Measurements from ENCODE around the gene MLYCD. TPM values are rescaled to one million over a fixed set of nuclear protein-coding genes. Genes with fewer than 3 reads are reported as not detected.

Gene MLYCD
- total RNA-seq, 1 donor: 5.1 TPM

DNA sequence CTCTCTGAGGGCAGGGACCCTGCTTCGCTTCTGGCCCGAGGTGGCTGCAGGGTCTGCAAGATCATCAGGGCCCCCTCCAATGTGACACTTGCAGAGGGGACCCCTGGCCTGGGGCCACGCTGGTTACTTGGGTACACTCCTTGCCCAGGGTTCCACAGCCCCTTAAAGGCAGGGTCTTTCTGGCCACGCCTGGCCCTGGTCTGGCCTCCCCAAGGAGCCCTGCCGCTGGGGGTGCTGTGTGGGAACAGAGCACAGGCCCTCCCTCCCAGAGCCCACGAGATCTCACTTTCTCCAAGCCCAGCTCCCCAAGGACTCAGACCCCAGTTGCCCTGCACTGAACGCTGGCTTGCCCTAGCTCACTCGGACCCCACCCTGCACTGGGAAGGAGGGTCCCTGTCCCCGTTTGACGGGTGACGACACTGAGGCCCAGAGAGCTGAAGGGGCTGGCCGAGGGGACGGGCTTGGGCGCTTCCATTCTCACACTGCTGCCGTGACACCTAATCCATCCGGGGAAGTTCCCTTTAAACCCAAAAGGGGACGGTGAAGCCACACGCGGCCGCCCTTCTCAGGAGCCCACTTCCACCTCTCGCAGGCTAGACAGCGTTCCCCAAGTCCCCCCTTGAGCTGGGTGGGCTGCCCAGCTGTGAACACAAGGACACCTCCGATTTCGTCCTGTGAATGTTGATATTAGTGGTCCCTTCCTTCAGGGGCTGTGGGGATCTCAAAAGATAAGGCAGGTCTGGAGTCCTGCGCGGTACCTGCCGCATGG is 27.2 kb downstream of the MLYCD start:
- H3K27me3 ChIP-seq (ENCODE audit: insufficient read depth, low read length): no peaks in the 10 kb centered on the region
- H3K4me2 ChIP-seq (ENCODE audit: insufficient read depth, low read length): peak overlapping the region; percentile 84
- no peak overlapping the region for H3K27ac ChIP-seq (ENCODE audit: low read depth, low read length)
- no peaks in the 10 kb centered on the region for H3K36me3 ChIP-seq (ENCODE audit: insufficient read depth, low read length)
- peak; percentile 51 for DNase-seq (ENCODE audit: insufficient read length, low spot score, missing footprints)
- TF ChIP-seq, protein P1, sequence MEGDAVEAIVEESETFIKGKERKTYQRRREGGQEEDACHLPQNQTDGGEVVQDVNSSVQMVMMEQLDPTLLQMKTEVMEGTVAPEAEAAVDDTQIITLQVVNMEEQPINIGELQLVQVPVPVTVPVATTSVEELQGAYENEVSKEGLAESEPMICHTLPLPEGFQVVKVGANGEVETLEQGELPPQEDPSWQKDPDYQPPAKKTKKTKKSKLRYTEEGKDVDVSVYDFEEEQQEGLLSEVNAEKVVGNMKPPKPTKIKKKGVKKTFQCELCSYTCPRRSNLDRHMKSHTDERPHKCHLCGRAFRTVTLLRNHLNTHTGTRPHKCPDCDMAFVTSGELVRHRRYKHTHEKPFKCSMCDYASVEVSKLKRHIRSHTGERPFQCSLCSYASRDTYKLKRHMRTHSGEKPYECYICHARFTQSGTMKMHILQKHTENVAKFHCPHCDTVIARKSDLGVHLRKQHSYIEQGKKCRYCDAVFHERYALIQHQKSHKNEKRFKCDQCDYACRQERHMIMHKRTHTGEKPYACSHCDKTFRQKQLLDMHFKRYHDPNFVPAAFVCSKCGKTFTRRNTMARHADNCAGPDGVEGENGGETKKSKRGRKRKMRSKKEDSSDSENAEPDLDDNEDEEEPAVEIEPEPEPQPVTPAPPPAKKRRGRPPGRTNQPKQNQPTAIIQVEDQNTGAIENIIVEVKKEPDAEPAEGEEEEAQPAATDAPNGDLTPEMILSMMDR (IDR thresholded peaks at IDR 0.05; ENCODE audit: extremely low read depth, low read depth, low read length): no peak
- no peak overlapping the region for H2AFZ ChIP-seq (ENCODE audit: low read length)
- H3K4me1 ChIP-seq (ENCODE audit: insufficient read depth, low read length): peaks cover 27% of the 10 kb centered on the region
- H3K79me2 ChIP-seq (ENCODE audit: insufficient read depth, low read length): no peaks in the 10 kb centered on the region
- H3K4me3 ChIP-seq (ENCODE audit: insufficient read depth, low read length): peak overlapping the region; percentile 53
- no peaks in the 10 kb centered on the region for H3K9me3 ChIP-seq (ENCODE audit: low read depth, low read length)
- peaks cover 12% of the 10 kb centered on the region for H4K20me1 ChIP-seq (ENCODE audit: insufficient read depth, low read length)

DNA sequence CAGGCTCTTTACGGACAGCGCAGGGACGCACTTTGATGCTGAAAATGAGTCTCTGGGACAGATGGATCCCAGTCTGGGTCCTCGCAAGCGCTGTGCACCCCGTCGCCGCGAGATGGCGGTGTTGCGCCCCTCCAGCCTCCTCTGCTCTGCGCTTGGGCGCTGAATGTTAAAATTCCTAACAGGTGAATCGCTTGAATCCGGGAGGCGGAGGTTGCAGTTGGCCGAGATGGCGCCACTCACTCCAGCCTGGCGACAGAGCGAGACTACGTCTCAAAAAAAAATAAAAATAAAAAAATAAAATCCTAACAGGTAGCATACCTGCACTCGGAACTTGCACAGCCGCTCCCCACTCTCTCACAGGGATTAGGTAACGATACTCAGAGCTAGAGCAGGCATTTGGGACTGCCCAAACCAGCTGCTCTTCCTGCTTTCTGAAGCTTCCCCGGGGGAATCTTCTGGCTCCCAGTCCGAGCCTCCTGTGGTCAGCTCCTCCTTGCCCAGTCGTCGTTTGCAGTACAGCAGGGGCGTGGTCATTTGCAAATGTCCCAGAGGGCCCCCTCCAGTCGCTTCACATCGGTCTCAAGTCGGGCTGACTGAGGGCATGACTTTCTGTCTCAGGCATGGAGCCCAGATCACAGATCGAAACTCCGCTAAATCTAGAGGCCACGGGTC is 27.9 kb downstream of the MLYCD start:
- Histone ChIP-seq H2AFZ (ENCODE audit: low read length) (no peak overlapping the region), H3K27ac (ENCODE audit: low read depth, low read length) (peak overlapping the region; percentile 33), H4K20me1 (ENCODE audit: insufficient read depth, low read length) (peaks cover 12% of the 10 kb centered on the region), H3K4me2 (ENCODE audit: insufficient read depth, low read length) (peak overlapping the region; percentile 84), H3K4me3 (ENCODE audit: insufficient read depth, low read length) (peak overlapping the region; percentile 60), H3K9me3 (ENCODE audit: low read depth, low read length) (no peaks in the 10 kb centered on the region), H3K4me1 (ENCODE audit: insufficient read depth, low read length) (peaks cover 27% of the 10 kb centered on the region), H3K79me2 (ENCODE audit: insufficient read depth, low read length) (no peaks in the 10 kb centered on the region), H3K36me3 (ENCODE audit: insufficient read depth, low read length) (no peaks in the 10 kb centered on the region), H3K27me3 (ENCODE audit: insufficient read depth, low read length) (no peaks in the 10 kb centered on the region)
- TF ChIP-seq, protein P1 (IDR thresholded peaks at IDR 0.05; ENCODE audit: extremely low read depth, low read depth, low read length): peak; percentile 97
- peak; percentile 98 for DNase-seq (ENCODE audit: insufficient read length, low spot score, missing footprints)

DNA sequence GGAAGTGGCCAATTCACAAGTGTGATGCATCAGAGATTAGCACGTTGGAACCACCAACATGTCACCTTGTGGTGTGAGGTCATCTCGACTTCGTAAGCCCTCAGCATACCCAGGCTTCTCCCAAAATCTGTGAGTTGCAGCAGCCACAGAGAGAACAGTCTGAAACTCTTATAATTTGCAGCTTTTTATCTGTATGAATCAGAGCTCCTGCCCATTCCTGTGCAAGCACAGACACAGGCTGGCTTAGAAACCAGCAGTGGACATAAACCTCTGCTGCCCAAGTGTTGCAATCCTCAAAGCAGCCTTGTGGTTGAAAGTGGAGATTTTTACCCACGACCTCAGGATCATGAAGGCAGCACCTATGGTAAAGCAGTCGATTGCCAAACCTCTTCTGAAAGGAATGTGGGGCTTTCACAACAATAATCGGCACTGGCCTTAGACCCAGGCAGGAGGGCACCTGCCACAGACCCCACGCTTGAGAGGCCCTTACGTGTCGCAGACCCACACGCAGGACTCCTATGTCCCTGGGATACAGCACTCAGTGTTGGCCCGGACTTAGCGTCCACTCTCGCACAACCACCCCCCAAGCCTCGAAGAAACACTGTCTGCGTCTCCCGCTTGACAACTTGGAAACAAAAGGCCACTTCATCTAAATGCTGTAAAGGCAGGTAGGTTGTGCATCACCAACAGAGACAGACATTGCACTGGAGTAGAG is 29.6 kb downstream of the MLYCD start:
- Histone ChIP-seq H3K27me3 (ENCODE audit: insufficient read depth, low read length) (no peaks in the 10 kb centered on the region), H2AFZ (ENCODE audit: low read length) (no peak overlapping the region), H3K4me1 (ENCODE audit: insufficient read depth, low read length) (peaks cover 32% of the 10 kb centered on the region), H3K79me2 (ENCODE audit: insufficient read depth, low read length) (no peaks in the 10 kb centered on the region), H3K36me3 (ENCODE audit: insufficient read depth, low read length) (no peaks in the 10 kb centered on the region), H3K4me3 (ENCODE audit: insufficient read depth, low read length) (no peak overlapping the region), H3K4me2 (ENCODE audit: insufficient read depth, low read length) (no peak overlapping the region), H3K9me3 (ENCODE audit: low read depth, low read length) (no peaks in the 10 kb centered on the region), H3K27ac (ENCODE audit: low read depth, low read length) (peak overlapping the region; percentile 19), H4K20me1 (ENCODE audit: insufficient read depth, low read length) (peaks cover 12% of the 10 kb centered on the region)
- DNase-seq (ENCODE audit: insufficient read length, low spot score, missing footprints): peak; percentile 97
- TF ChIP-seq, protein P1 (IDR thresholded peaks at IDR 0.05; ENCODE audit: extremely low read depth, low read depth, low read length): no peak
